HCT116 (cell line): ENCODE results near the gene GDPD5. TPM values are rescaled to one million over a fixed set of nuclear protein-coding genes. Genes with fewer than 3 reads are reported as not detected.

Source experiments
- ATAC-seq: fragments of 200-7000 bp; cut with Tn5 transposase; 2 replicates; pipeline ENCODE4 v1.9.1; 2020; ENCODE audit warnings: mild to moderate bottlenecking, moderate library complexity
- BruUV-seq: library from RNA; stranded (reverse); fragments of 400-500 nt; replicated peaks from 2 replicates; lab custom pipeline; 2021; lab: Mats Ljungman, UMichigan
- CTCF ChIA-PET: fragments of 300-600 bp; sonication (Branson Sonifier 250); formaldehyde crosslinking; loops from one replicate; lab custom pipeline; 2021; ENCODE audit warnings: antibody characterized with exemption; lab: Charles Lee
- POLR2A ChIA-PET: fragments of 300-600, 350-600 bp; sonication (Branson Sonifier 250); formaldehyde crosslinking; loops from one replicate; lab custom pipeline; 2021; ENCODE audit warnings: antibody characterized with exemption; lab: Charles Lee
- RAD21 ChIA-PET, 2 experiments: fragments of 300-600 bp; sonication (Branson Sonifier 250); formaldehyde crosslinking; loops; one replicate each; lab custom pipeline; 2023; ENCODE audit warnings: low total read pairs in 2 of 2; ENCODE audit not compliant: uncharacterized antibody in 2 of 2, unreplicated experiment in 2 of 2, low non-redundant PET in 1 of 2; lab: Charles Lee
- DNase-seq: peaks from one replicate; pipeline ENCODE4 v3.0.0-alpha.2; 2010; ENCODE audit warnings: low read depth, low spot score
- H2AFZ ChIP-seq: fragments of 200-600 bp; shearing (Covaris generic), sonication (generic); 2 replicates; pipeline ENCODE4 v1.6.1; 2017; ENCODE audit warnings: low read depth, mixed run types, mixed read lengths, antibody characterized with exemption, low read length; ENCODE audit not compliant: poor library complexity, severe bottlenecking
- H3K27ac ChIP-seq: 2 replicates; pipeline ENCODE4 v1.5.1; 2012; ENCODE audit warnings: low read depth, low read length
- H3K27me3 ChIP-seq: fragments of 200-600 bp; sonication (generic); 2 replicates; pipeline ENCODE4 v1.6.1; 2016; ENCODE audit warnings: mixed run types, low read length, mixed read lengths; ENCODE audit not compliant: insufficient read depth
- H3K36me3 ChIP-seq, 2 experiments: fragments of 200-500 bp in 1 of 2; fragments of 200-600 bp in 1 of 2; sonication (Bioruptor generic) in 1 of 2; sonication (generic) in 1 of 2; 2 replicates each; pipeline versions ENCODE4 v1.5.1 to v1.6.1; 2014 to 2016; ENCODE audit warnings: low read length in 2 of 2, inconsistent platforms in 1 of 2, mixed read lengths in 1 of 2, mixed run types in 1 of 2; ENCODE audit not compliant: insufficient read depth in 2 of 2, control insufficient read depth in 1 of 2
- H3K4me1 ChIP-seq, 2 experiments: fragments of 200-600 bp in 1 of 2; sonication (generic) in 1 of 2; 2 replicates each; pipeline versions ENCODE4 v1.5.1 to v1.6.1; 2012 to 2017; ENCODE audit warnings: low read length in 2 of 2, inconsistent platforms in 1 of 2, mild to moderate bottlenecking in 1 of 2, mixed read lengths in 1 of 2, mixed run types in 1 of 2, moderate library complexity in 1 of 2; ENCODE audit not compliant: insufficient read depth in 2 of 2, control insufficient read depth in 1 of 2
- H3K4me2 ChIP-seq: fragments of 200-600 bp; sonication (generic); 2 replicates; pipeline ENCODE4 v1.6.1; 2017; ENCODE audit warnings: mixed run types, low read length, mixed read lengths
- H3K4me3 ChIP-seq, 2 experiments: fragments of 200-600 bp in 1 of 2; sonication (generic) in 1 of 2; replicated peaks in 1 of 2; 2 replicates each; pipeline ENCODE4 v1.5.1; 2011 to 2016; ENCODE audit warnings: low read length in 2 of 2, control low read depth in 1 of 2, low read depth in 1 of 2, mild to moderate bottlenecking in 1 of 2, mixed read lengths in 1 of 2, mixed run types in 1 of 2
- H3K79me2 ChIP-seq: fragments of 200-600 bp; sonication (generic); 2 replicates; pipeline ENCODE4 v1.6.1; 2017; ENCODE audit warnings: mild to moderate bottlenecking, mixed run types, low read length, moderate library complexity, mixed read lengths; ENCODE audit not compliant: insufficient read depth
- H3K9ac ChIP-seq: fragments of 200-600 bp; sonication (generic); 2 replicates; pipeline ENCODE4 v1.6.1; 2016; ENCODE audit warnings: low read length, mixed read lengths
- H3K9me2 ChIP-seq: fragments of 200-600 bp; sonication (generic), shearing (Covaris generic); 2 replicates; pipeline ENCODE4 v1.6.1; 2017; ENCODE audit warnings: mixed run types, mild to moderate bottlenecking, moderate library complexity; ENCODE audit not compliant: insufficient read depth
- H3K9me3 ChIP-seq, 2 experiments: fragments of 200-500 bp in 1 of 2; fragments of 200-600 bp in 1 of 2; sonication (Bioruptor generic) in 1 of 2; sonication (generic) in 1 of 2; 2 replicates each; pipeline ENCODE4 v1.6.1; 2014 to 2017; ENCODE audit warnings: low read length in 2 of 2, mixed read lengths in 2 of 2, inconsistent platforms in 1 of 2, low read depth in 1 of 2, mild to moderate bottlenecking in 1 of 2, mixed run types in 1 of 2, moderate library complexity in 1 of 2; ENCODE audit not compliant: control insufficient read depth in 1 of 2, insufficient read depth in 1 of 2
- H4K20me1 ChIP-seq: fragments of 200-600 bp; sonication (generic), shearing (Covaris generic); 2 replicates; pipeline ENCODE4 v1.6.1; 2017; ENCODE audit warnings: mixed run types, mild to moderate bottlenecking, moderate library complexity; ENCODE audit not compliant: insufficient read depth
- EGR1 ChIP-seq: IDR thresholded peaks from 2 replicates; pipeline ENCODE4 v1.6.1; 2012; ENCODE audit warnings: low read depth
- EZH2phosphoT487 ChIP-seq: fragments of 200-600 bp; IDR thresholded peaks from 2 replicates; pipeline ENCODE4 v1.6.1; 2018; ENCODE audit warnings: antibody characterized with exemption, borderline replicate concordance
- FOSL1 ChIP-seq: IDR thresholded peaks from 2 replicates; pipeline ENCODE4 v1.6.1; 2012; ENCODE audit warnings: low read depth
- POLR2A ChIP-seq: IDR thresholded peaks from 2 replicates; pipeline ENCODE4 v1.7.0; 2011; ENCODE audit warnings: borderline replicate concordance; ENCODE audit not compliant: insufficient read depth, insufficient read length; ENCODE audit errors: extremely low read depth
- POLR2AphosphoS5 ChIP-seq: IDR thresholded peaks from 2 replicates; pipeline ENCODE4 v1.6.1; 2011; ENCODE audit warnings: mild to moderate bottlenecking, low read depth, low read length, moderate library complexity
- REST ChIP-seq: IDR thresholded peaks from 2 replicates; pipeline ENCODE4 v1.6.1; 2012; ENCODE audit warnings: low read depth
- SP1 ChIP-seq: IDR thresholded peaks from 2 replicates; pipeline ENCODE4 v1.6.1; 2012; ENCODE audit warnings: low read depth
- SRF ChIP-seq: IDR thresholded peaks from 2 replicates; pipeline ENCODE4 v1.6.1; 2012; ENCODE audit warnings: low read depth
- TCF7L2 ChIP-seq: IDR thresholded peaks from 2 replicates; pipeline ENCODE4 v1.7.0; 2011; ENCODE audit warnings: borderline replicate concordance, inconsistent platforms; ENCODE audit not compliant: insufficient read depth, insufficient read length; ENCODE audit errors: extremely low read depth
- YY1 ChIP-seq: IDR thresholded peaks from 2 replicates; pipeline ENCODE4 v1.6.1; 2011; ENCODE audit warnings: low read length, low read depth, moderate library complexity, mild to moderate bottlenecking; ENCODE audit not compliant: insufficient replicate concordance; ENCODE audit errors: extremely low read depth
- ZFX ChIP-seq: fragments of 450-650 bp; IDR thresholded peaks from 2 replicates; pipeline ENCODE4 v1.6.1; 2017
- ZNF274 ChIP-seq: fragments of 200-500 bp; sonication (Bioruptor generic); IDR thresholded peaks from 2 replicates; pipeline ENCODE4 v1.6.1; 2014; ENCODE audit warnings: mild to moderate bottlenecking, low read depth, low read length, inconsistent platforms
- intact Hi-C: fragments of 100-400 bp; cut with micrococcal nuclease; formaldehyde crosslinking; loops from 2 replicates; pipeline ENCODE4 v1.10.0; 2022
- total RNA-seq: library from RNA; stranded (reverse); gene quantifications from one replicate; pipeline ENCODE4 v1.2.1, GENCODE V29; 2021; ENCODE audit not compliant: unreplicated experiment

The GDPD5 gene
- total RNA-seq, 1 experiment from 2014 or later = 27.5 TPM

DNA sequence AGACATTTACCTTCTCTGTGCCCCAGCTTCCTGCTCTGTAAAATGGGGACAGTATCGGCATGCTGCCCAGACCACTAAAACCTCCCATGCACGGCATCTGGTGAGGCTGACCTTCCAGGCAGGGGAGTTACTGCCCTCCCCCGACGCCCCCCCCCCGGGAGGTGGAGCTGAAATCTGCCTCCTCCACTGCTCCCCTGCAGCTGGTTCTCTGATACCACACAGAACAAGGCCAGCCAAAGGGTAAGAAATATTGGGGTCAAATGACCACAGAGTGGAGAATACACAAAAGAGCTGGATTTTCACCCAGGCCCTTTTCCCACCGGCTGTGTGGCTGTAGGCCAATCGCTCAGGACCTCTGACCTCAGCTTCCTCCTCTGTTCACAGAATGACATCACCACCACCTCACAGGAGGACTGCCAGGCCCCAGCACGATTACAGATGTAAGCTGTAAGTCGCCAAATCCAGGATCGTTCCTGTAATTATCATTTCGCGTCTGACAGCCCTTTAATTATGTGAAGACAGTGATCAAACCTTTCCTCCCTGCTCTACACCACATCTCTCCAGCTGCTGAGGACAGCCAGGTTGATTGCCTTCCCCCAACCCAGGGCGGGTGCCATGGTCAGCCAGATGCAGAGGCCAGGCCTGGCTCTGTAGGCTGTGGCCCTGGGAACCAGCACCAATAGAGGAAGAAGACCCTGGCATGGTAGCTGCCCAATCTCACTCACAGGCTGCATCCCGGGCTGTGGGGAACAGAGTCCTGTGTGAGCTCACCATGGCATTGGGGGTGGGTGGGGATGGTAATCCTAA, 57.0 kb downstream of the GDPD5 start:
- no peak overlapping the region for H2AFZ ChIP-seq
- intact Hi-C loops = no loop called here
- H3K4me1 ChIP-seq = no peaks in the 10 kb centered on the region
- H3K9ac ChIP-seq = no peak overlapping the region
- POLR2A ChIA-PET = no interaction called here
- H3K4me3 ChIP-seq = no peak overlapping the region
- CTCF ChIA-PET = interaction anchor here (0.7 kb wide), 1 partner anchor 17 kb away, joined by 3 read pairs; no protein-coding TSS in a partner anchor
- H3K36me3 ChIP-seq = no peaks in the 10 kb centered on the region; a peak in 1 of 4 replicates
- no peak for TF ChIP-seq SRF
- TF ChIP-seq YY1 = no peak
- TF ChIP-seq POLR2A = no peak
- TF ChIP-seq FOSL1 = no peak
- TF ChIP-seq TCF7L2 = no peak
- no peak for TF ChIP-seq ZNF274
- no peak for TF ChIP-seq POLR2AphosphoS5
- no peak for TF ChIP-seq SP1
- no peak for TF ChIP-seq EGR1
- DNase-seq (no peak), ATAC-seq (no peak)
- H3K27me3 ChIP-seq = no peaks in the 10 kb centered on the region
- H4K20me1 ChIP-seq = no peaks in the 10 kb centered on the region
- RAD21 ChIA-PET = no interaction called here
- H3K9me3 ChIP-seq = no peaks in the 10 kb centered on the region
- H3K79me2 ChIP-seq = no peaks in the 10 kb centered on the region
- no peak overlapping the region for H3K4me2 ChIP-seq
- BruUV-seq = no TSS peak
- H3K27ac ChIP-seq = no peak overlapping the region
- no peaks in the 10 kb centered on the region for H3K9me2 ChIP-seq

- no peaks in the 10 kb centered on the region for H3K9me2 ChIP-seq
- intact Hi-C loops = no loop called here
- H2AFZ ChIP-seq = no peak overlapping the region
- no peaks in the 10 kb centered on the region for H3K4me1 ChIP-seq
- H3K27ac ChIP-seq = no peak overlapping the region
- no peak overlapping the region for H3K4me2 ChIP-seq
- H4K20me1 ChIP-seq = no peaks in the 10 kb centered on the region
- ChIA-PET CTCF (no interaction called here), RAD21 (no interaction called here), POLR2A (no interaction called here)
- no peak for DNase-seq
- TF ChIP-seq EZH2phosphoT487 = no peak
- no peak for TF ChIP-seq ZFX
- no peak for TF ChIP-seq REST
- ATAC-seq = no peak
- H3K9me3 ChIP-seq = no peaks in the 10 kb centered on the region
- BruUV-seq = no TSS peak
- H3K36me3 ChIP-seq = no peaks in the 10 kb centered on the region; a peak in 1 of 4 replicates
- H3K27me3 ChIP-seq = no peaks in the 10 kb centered on the region
- H3K9ac ChIP-seq = no peak overlapping the region
- H3K79me2 ChIP-seq = no peaks in the 10 kb centered on the region
- H3K4me3 ChIP-seq = no peak overlapping the region
Observed at GRCh38 chr11:75467881-75468280, 57.9 kb downstream of the GDPD5 start.
